HG03354 (cell line): Measurements from ENCODE around the gene RAB31.

Source experiments
- ATAC-seq: cut with Tn5 transposase; IDR thresholded peaks from one replicate; pipeline ENCODE4 v1.9.1; 2021; ENCODE audit warnings: mild to moderate bottlenecking; ENCODE audit not compliant: unreplicated experiment, poor library complexity, severe bottlenecking

Gene RAB31

DNA sequence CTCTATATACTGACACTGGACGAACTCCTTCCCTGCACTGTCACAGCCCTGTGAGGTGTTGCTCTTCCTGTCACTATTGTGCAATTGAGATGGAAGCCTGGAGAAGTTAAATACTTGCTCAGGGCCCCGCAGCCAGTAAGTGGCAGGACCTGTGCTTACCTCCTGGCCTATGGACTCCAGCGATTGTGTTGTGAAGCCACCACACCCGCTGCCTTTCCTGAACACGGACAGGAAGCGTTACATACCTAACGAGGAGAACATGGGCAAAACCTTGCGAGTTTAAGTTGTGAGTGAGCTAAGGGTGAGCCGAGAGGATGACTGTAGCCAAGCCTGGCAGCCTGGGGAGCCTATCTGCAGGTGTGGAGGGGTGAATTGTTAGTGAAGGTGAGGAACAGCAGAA is 26.1 kb downstream of the RAB31 start:
- ATAC-seq, result no peak

DNA sequence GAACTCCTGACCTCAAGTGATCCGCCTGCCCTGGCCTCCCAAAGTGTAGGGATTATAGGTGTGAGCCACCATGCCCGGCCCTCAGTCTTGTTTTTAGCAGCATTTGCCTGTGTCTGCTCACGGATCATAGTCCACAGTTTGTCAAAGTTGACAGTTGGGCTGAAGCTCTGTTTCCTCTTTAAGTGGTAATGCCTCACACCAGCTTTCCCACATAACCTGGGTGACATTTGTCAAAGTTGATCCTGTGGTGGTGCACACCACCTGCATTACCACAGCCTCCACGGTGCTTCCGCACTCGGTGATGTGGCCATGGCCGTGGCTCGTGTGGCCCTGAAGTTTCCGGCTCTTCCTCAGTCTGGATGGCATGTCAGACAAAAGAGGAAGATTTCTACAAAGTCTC is 27.1 kb downstream of the RAB31 start:
- no peak for ATAC-seq

DNA sequence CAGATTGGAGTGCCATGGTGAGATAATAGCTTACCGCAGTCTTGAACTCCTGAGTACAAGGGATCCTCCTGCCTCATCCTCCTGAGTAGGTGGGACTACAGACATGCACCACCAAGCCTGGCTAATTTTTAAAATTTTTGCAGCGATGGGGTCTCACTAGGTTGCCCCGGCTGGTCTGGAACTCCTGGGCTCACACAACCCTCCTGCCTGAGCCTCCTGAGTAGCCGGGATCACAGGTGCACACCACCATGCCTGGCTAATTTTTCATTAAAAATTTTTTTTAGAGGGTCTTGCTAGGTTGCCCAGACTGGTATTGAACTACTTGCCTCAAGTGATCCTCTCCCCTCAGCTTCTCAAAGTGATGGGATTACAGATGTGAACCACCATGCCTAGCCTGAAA is 27.8 kb downstream of the RAB31 start:
- ATAC-seq, result no peak

DNA sequence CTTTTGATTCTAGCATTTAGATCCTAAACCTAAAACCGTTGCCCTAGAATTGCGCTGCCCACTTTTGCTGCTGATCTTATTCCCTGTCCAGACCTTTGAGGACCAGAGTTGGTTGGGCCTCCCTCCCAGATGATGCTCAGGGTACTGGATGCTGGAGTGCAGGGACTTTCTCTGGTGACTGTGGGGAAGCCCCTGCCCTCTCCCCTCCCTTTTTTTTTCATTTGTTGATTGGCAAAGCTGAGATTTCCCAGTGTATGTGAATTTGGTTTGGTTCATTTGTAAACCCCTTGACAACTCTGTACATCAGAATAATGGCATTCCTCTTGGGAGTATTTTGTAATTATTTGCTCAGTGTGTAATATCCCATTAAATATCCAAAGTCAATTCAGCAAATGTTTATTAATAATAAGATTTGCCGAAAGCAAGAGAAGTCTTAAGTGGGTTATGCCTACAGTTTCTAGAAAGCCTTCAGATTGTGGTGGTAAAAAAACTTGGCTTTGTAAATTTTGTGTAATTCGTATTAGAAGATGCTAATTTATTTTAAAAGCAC is 28.3 kb downstream of the RAB31 start:
- ATAC-seq, result no peak

DNA sequence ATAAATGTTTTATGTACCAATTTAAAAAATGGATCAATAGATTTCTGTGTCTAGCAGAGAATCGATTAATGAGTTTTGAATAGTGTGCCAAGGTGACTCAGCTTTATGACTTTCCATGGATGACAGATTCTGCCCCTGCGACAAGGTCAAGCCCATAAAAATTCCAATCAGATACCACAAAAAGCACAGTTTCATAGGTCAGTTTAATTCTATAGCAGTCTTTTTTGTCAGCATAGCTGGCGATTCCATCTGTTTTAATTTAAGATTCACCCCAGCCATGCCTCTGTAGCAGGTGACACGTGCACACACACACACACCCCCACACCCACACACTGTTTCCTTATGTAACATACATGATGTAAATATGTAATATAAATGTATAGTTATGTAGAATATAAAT is 28.9 kb downstream of the RAB31 start:
- ATAC-seq, result no peak

DNA sequence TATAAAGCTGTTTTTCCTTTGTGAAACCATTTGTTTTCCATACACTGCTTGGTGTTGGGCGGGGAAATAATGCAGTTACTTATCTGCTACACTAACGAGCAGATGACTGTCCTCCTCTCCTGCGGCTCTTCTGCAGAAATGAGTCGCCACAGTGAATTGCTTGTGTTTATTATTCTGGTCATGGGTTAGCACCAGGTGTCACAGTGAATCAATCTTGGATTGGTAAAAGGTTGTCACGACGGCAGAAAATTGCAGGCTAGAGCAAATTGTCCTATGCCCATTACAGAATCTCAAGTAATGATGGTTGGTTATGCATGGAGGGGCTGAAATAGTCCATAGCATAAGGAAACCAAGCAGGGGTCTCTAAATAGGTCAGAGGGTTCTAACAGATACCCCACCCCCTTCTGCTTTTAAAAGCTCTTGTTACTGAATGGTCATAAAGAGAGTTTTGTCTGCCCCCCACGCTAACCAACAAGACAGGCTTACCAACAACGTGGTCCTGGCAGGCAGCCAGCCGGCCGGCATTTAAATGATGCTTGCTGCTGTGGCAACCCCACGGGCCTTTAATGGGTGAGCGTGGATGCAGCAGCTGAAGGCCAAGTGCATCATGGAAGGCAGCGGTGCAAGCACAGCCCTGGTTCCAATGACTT is 29.5 kb downstream of the RAB31 start:
- no peak for ATAC-seq

DNA sequence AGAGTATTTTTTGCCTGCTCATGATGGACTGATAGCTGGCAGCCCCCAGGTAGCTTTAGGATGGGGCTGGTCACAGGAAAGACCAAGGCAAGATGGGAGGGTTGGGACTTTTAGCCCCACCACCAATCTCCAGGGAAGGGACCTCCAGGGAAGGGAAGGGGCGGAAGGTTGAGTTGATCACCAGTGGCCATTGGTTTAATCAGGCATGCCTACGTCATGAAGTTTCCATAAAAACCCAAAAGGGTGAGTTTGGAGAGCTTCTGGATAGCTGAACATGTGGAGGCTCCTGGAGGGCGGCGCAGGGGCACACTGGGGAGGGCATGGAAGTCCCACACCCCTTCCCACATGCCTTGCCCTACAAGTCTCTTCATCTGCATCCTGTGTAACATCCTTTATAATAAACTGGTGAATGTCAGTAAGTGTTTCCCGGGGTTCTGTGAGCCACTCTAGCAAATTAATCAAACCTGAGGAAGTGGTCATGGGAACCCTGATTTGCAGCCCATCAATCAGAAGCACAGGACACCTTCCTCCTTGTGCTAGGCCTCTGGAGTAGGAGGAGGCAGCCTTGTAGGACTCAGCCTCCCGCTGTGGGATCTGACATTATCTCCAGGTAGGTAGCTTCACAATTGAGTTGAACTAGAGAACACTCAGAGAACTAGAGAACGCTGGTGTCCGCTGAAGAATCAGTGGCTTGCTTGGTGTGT is 30.3 kb downstream of the RAB31 start:
- ATAC-seq, result no peak

DNA sequence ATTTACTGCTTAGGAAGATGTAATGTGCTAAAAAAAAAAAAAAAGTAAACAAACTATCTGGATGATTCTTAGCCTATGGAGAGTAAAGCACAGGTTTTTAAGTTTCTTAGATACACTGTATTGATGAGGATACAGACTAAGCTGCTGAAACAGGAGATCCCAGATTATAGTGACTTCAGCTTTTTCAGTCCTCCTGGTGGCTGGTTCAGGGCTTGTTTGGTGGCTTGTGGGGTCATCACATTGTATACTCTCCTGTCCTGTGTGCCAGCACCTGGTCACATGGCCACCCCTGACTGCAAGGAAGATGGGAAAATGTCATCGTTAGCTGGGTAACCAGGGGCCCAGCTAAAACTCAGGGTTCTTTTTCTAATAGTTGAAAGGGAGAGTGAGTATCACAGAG is 31.4 kb downstream of the RAB31 start:
- ATAC-seq, result no peak

DNA sequence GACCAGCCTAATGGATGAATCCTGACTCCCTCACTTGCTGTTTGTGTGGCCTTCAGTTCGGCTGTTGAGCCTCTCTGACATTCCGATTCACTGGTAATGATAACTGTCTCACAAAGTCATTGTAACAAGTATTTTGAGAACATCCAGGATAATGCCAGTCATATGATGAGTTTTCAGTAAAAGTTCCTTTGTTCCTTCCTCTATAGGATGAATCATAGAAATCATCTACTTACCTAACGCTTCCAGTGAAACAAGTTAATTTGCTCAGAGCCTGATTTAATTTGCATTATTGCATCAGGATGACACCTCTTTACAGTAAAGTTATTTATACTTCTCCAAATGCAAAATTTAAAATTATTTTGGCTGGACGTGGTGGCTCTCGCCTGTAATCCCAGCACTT is 32.0 kb downstream of the RAB31 start:
- no peak for ATAC-seq

DNA sequence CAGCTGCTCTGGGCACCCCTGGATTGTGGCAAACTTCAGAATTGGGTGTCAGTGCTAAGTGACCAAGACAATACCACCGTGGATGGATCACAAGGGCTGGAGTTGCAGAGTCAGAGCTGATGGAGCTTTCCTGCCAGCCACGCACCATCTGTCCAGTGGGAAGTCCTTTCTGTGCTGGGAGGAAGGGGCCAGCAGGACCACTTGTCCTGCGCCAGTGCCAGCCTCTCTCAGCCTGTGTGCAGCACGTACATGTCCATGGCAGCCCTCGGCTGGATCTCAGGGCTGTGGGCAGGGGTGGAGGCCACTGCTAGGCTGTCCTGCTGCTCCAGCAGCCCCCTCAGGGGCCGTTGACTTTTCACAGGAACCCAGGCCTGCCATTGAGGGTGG is 33.3 kb downstream of the RAB31 start:
- no peak for ATAC-seq

DNA sequence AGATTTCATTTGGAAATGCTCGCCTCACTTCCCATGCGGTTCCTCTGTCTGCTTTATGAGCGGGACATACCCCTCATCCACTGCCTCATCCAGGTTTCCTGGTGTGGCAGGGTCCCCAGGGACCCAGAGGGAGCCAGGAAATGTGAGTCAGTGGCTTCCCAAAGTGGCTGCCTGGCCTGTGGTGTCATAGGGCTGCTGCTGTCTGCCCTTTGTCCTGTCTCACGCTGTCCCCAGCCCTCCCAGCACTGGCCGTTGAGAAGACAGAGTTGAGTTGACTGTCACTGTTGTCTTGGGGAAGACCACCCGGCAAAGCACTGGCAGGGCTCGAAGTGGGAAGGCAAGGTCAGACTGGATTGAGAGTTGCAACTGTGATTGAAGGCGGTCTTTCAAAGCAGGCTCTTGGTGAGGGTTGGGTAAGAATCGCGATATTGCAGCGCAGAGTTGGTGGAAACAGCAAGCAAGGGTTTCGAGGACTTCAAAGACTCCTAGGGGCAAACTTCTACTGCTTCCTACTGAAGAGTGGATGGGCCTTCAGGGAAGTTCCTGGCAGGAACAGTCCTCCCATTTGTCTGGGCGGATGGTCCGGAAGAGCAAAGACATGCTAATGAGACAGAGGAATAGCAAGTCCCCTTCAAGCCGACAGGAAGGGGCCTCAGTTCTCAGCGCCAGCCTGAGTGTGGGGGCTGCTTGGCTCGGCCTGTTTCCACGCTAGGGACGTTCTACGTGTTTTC is 33.9 kb downstream of the RAB31 start:
- no peak for ATAC-seq

DNA sequence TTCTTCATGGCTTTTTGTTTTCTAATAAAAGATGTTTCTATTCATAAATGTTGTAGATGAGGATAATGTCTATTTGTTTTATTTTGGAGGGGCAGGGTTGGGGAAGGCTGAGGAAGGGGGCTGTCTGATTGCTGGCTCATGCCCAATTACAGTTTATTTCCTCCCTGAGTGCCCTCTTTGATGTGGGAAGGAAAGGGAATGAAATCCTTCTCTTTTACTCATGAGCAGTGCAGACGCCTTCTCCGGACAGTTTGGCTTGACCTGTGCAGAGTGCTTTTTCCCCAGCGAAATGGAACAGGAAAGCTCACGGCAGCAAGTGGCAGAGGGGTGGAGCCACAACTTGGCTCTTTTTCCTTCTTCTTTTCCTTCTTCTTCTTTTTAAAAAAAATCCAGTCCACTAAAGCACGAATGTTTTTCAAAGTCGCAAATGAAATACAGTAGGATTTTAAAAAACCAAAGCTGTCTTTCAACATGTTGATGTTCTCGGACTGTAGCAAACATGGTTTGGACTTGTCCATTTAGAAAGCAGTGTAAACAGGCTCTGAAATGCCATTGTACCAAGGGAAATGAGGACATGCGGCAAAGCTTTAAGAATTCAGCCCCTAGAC is 34.5 kb downstream of the RAB31 start:
- ATAC-seq, result no peak

DNA sequence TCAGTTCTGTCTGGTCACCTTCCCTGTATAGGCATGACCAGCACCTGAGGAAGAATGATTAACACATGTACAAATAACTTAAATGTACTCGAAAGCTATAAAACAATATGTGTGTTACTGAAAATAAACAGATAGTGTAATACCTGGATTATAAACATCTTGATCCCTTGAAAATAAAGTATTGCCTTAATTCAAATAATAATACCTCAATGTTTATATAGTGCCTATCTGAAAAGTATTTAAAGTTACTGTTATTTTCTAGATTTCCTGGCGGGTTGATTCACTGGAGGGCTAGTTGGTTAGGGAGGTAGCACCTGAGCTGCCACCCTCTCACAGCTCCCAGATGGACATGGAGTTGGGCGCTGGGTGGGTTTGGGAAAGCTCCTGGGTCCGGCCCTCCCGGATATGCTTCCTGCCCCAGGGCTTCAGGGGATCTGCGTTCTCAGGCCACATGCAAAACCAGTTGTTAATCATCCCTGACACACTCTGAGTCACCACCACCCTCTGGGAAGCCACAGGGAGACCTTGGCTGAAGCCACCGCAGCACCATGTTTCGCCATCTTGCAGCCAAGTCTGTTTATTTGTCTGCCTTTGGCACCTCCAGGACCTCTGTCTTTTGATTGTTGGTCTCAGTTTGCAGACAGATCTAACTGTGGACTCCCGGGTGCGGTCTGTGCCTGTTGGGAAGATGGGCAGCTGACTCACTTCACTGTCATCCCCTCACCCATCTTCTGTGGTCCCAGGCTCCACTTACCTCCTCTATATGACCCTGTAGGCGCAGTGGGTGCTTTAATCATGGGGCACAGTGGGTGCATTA is 35.3 kb downstream of the RAB31 start:
- no peak for ATAC-seq

DNA sequence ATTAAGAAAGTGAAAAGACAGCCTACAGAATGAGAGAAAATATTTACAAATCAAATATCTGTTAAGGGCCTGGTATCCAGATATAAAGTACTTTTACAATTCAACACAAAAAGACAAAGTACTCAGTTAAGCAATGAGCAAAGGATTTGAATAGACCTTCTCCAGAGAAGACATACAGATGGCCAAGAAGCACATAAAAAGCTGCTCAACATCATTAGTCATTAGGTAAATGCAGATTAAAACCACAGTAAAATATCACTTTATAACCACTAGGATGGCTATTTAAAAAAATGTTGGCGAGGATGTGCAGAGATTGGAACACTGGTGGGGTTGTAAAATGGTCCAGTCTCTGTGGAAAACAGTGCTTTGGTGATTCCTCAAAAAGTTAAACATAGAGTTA is 38.9 kb downstream of the RAB31 start:
- no peak for ATAC-seq

DNA sequence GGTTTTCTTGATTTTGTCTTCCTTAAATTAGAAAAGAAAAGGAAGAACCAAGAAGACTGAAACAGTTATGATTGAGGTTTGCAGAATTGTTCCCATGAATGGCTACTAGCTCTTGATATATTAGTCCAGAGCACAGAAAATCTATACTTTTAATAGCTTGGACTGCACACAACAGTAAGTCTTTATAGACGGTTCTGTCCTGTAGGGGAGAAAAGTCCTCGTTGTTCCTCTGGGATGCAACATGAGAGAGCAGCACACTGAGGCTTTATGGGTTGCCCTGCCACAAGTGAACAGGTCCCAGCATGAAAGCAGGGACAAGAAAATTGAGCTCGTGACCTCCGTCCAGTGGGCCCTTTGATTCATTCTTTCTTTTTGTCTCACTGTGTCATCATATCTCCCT is 41.5 kb downstream of the RAB31 start:
- no peak for ATAC-seq

DNA sequence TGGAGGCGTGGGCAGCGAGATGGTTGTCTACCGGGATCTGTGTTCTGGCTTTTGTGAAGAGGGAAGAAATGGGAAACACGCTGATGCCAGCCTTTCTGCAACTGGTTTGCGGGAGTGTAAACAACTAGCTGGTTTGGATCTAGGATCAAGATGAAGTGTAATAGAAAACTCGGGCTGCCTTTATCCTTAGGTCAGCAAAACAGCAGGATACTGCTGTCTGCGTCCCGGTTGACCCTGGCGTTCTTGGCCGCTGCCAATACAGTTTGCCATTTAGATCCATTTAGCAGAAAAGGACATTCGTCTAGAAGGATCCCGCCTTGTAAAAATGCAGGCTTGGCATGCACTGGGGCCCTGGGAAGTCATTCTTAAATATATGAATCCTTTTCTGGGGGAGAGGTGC is 42.0 kb downstream of the RAB31 start:
- no peak for ATAC-seq

DNA sequence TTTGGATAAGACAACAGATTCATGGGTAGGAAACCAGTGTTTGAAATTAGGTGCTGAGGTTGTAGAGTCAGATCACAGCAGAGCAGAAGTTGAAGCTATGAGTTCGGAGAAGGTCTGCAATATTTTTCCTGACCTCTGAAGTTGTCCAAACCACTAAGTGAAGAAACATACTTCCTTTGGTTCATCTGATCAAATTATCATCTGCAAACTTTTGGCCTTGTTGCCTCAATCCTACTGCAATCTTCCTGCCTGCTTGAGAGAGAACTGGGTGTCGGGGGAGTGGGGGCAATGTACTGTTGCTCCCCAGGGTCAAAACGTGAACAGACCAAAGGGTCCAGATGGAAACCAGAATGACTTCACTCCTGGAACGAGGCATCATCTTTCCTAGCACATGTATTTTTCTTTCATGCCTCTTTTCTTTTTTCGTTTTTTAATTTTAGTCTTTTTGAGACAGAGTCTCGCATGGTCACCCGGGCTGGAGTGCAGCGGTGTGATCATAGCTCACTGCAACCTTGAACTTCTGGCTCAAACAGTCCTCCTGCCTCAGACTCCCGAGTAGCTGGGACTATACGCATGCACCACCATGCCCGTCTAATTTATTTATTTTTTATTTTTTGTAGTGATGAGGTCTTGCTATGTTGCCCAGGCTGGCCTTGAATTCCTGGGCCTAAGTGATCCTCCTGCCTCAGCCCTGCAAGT is 42.7 kb downstream of the RAB31 start:
- no peak for ATAC-seq

DNA sequence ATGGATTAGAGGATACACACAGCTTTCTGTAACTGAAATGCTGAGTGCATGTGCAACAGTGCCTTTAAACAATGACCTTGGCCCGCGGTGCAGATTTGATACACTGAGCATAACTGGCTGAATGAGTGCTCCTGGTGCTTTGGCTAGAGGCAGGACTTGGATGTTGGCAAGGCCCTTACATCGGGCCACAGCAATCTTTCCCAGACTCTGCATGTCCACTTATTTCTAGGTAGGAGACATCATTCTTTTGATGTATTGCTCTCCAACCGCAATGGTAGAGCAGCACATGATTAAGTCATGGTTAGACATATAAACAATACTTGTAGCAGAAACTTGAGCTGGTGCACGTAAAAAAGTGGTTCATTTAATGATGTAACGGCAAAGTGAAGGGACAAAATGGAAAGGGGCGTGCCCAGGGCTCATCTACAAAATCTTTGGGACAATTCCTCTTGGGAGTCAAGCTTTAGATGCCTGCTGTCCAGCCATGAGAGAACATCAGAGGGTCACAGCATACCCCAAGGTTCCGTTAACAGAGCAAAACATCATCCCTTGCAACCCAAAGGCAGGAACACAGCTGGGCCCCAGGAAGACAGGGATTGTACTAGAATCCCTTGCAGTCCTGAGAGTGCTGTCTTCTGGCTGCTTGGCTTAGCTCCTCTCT is 43.4 kb downstream of the RAB31 start:
- ATAC-seq, result no peak

DNA sequence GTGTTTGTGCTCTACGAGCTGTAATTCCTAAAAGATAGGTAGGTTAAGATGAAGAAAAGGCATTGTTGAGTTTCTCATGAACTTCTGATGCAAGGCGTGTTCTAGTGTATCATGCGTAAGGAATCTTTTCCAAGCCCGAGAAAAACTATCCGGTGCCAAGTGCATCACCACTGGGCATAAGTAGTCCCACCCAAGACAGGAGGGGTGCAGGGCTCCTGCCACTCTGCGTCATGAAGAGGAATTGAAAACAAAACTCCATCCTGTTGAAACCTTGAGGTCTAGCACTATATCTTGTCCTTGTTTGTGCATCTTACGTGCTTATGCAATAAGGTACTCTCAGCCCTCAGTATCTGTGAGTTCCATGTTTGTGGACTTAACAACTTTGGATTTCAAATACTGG is 45.7 kb downstream of the RAB31 start:
- no peak for ATAC-seq
